ENCODE results near the gene UNC5B. TPM values are rescaled to one million over a fixed set of nuclear protein-coding genes. Genes with fewer than 3 reads are reported as not detected.

UNC5B gene
- total RNA-seq, 1 donor from 2014 or later, result 0.63 TPM

DNA sequence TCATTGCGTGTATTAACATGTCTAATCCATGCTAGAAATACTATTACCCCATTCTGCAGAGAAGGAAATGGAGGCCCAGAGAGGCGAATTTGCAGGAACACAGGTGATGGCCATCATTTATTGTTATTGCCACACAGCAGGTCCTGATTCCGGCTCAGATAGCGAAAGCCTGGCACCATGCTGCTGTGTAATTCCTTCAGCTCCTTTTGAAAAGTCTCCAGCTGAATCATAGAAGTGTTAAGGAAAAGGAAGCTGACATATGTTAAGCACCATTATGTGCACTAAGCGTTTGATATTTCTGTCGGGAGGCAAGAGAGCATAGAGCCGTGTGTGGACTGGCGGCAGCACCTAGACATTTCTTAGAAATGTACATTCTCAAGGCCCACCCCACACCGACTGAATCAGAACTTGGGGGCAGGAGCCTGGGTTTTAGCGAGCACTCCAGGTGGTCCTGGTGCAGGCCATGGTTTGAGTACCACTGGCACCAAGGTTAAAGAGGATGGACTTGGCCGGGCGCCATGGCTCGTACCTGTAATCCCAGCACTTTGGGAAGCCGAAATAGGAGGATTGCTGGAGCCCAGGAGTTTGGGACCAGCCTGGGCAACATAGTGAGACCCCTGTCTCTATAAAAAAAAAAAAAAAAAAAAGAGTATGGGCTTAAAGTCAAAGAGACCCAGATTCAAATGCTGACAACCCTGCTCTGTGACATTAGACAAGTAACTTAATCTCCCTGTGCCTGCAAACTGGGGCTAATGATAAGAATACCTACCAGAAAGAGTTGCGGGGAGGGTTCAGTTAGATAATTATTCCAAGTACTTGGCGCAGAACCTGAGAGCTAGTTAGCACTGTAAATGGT, 52.2 kb downstream of the UNC5B start:
- TF ChIP-seq, protein P1, sequence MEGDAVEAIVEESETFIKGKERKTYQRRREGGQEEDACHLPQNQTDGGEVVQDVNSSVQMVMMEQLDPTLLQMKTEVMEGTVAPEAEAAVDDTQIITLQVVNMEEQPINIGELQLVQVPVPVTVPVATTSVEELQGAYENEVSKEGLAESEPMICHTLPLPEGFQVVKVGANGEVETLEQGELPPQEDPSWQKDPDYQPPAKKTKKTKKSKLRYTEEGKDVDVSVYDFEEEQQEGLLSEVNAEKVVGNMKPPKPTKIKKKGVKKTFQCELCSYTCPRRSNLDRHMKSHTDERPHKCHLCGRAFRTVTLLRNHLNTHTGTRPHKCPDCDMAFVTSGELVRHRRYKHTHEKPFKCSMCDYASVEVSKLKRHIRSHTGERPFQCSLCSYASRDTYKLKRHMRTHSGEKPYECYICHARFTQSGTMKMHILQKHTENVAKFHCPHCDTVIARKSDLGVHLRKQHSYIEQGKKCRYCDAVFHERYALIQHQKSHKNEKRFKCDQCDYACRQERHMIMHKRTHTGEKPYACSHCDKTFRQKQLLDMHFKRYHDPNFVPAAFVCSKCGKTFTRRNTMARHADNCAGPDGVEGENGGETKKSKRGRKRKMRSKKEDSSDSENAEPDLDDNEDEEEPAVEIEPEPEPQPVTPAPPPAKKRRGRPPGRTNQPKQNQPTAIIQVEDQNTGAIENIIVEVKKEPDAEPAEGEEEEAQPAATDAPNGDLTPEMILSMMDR (conservative IDR thresholded peaks at IDR 0.05; ENCODE audit: low read depth, low read length), result no peak
- no peak for DNase-seq (ENCODE audit: low read depth)
- H3K4me3 ChIP-seq (ENCODE audit: low read depth, low read length), result no peak overlapping the region

DNA sequence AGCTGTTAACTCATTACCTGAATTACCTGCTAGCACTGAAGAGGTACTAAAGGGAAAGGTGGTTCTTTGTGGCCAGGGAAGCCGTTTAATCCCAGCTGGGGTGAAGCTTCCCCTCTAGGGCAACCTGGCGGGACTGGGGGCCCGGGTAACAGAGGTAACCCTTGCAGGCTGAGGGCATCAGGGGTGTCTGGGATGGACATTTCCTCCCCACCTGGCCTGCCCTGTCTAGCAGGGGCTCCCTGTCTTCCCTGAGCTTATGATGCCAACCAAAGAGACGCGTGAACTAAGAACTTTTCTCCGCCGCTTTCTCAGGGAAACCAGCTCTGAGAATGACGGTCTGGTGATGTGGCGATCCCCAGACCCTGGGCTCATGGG, 52.8 kb downstream of the UNC5B start:
- TF ChIP-seq, protein P1 (conservative IDR thresholded peaks at IDR 0.05; ENCODE audit: low read depth, low read length), result no peak
- no peak overlapping the region for H3K4me3 ChIP-seq (ENCODE audit: low read depth, low read length)
- no peak for DNase-seq (ENCODE audit: low read depth)

DNA sequence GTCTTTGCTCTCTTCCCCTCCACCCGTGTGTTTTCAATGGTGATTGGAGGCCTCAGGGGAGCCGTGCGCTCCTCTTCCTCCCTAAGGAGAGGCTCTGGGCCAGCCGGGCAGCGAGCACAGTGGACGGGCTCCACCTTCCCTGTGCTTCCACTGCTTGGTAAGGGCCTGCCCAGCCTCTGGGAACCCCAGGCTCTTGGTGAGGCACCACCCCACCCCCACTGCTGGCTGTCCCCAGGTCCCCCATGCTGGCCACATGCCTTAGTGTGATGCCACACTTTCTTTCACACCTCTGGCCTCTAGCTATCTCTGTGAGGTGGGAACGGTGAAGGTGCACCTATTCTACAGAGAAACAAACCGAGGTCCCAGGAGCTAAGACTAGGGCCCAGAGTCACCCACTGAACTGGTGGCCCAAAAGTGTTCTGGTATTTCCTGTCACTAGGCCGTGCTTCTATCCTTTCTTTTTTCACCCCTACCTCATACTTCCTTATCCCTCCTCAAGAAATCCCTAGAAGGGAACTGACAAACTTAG, 53.3 kb downstream of the UNC5B start:
- TF ChIP-seq, protein P1 (conservative IDR thresholded peaks at IDR 0.05; ENCODE audit: low read depth, low read length), result no peak

DNA sequence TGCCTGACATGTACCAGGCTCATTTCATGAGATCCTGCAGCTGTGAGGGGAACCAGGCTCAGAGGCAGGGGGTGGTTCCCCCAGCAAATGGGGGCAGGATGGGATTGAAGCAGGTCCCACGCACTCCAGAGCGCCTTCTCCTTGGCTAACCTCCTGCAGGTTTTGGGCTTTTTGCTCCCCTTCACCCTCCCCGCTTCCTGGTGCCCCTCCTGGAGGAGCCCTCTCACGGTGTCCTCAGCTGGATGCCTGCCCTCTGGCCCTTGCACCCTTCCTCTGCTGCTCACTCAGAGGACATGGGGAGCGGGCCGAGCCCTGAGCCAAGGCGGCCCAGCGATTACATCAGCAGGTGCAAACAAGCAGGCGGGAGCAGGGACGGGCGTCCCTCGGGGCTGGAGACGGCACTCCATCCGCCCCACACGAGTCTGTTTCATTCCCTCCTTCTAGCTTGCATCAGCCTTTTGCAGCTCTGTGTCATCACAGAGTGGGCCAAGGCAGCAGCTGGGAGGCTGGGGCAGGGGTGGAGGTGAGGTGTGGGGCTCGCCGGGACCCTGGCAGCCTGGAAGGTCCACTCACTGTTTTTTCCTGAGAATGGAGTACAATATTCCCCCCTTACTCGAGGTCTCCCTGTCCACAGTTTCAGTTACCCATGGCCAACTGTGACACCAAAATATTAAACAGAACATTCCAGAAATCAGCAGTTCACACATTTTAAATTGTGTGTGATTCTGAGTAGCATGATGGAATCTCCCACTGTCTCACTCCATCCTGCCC, 54.0 kb downstream of the UNC5B start:
- no peak for DNase-seq (ENCODE audit: low read depth)
- H3K4me3 ChIP-seq (ENCODE audit: low read depth, low read length), result no peak overlapping the region
- TF ChIP-seq, protein P1 (conservative IDR thresholded peaks at IDR 0.05; ENCODE audit: low read depth, low read length), result no peak

More for the DNA sequence above, 53.3 kb downstream of the UNC5B start:
- H3K4me3 ChIP-seq (ENCODE audit: low read depth, low read length), result no peak overlapping the region
- DNase-seq (ENCODE audit: low read depth), result no peak

DNA sequence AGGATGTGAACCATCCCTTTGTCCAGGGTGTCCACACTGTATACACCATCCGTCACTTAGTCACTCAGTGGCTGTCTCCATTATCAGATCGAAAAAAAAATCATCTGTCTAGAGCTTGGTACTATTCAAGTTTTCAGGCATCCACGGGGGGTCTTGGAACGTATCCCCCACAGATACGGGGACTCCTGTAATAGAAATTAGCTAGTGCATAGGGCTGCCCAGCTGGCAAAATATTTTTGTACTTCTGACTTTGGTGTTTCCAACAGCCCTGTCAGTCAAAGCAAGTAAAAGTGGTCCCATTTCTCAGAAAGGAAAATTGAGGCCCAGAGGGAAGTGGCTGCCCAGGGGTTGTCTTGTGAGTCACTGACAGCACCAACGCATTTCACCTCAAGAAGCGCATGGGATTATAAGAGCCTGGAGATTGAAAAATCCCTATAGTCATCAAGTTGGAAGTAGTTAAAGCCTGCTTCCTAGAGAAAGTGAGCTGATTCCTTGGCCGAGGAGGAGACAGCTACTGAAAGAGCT, 54.6 kb downstream of the UNC5B start:
- H3K4me3 ChIP-seq (ENCODE audit: low read depth, low read length), result no peak overlapping the region
- TF ChIP-seq, protein P1 (conservative IDR thresholded peaks at IDR 0.05; ENCODE audit: low read depth, low read length), result no peak
- no peak for DNase-seq (ENCODE audit: low read depth)

DNA sequence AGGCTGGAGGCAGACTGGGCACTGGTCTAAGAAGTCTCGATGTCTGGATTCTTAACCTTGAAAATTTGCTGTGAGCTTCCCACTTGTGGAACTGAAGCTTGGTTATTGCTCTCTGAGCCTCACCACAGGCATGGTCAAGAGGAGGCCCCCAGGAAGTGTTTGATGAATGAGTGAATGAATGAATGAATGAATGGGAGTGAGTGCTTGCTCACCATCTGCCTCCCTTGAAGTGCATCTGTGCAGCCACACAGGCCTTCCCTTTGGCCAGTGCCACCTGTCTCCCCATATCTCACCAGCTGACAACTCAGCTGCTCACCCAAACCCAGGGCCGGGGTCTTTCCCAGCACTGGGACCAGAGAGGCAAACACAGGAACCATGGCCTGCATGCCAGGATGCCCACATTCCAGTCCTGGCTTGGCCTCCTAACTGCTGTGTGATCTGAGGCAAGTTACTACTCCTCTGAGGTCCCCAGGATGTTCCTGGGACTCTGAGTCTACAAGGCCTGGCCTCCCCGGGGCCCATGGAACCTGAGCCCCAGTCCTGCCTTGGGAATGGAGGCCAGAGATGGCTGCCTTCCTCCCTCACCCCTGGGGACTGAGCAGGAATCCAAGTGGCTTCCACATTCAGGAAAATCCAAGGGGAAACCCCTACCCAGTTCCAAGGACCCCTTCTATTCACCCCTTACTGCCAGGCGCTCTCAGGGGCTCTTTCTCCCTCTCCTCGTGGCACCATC, 55.3 kb downstream of the UNC5B start:
- TF ChIP-seq, protein P1 (conservative IDR thresholded peaks at IDR 0.05; ENCODE audit: low read depth, low read length), result no peak
- no peak for DNase-seq (ENCODE audit: low read depth)
- no peak overlapping the region for H3K4me3 ChIP-seq (ENCODE audit: low read depth, low read length)

Data from epithelial cell of proximal tubule (primary cell).